Mesothelial cell of epicardium (in vitro differentiated cells): Measurements from ENCODE around the gene RNPEPL1. TPM values are rescaled to one million over a fixed set of nuclear protein-coding genes. Genes with fewer than 3 reads are reported as not detected.

ENCODE experiments used
- DNase-seq, 2 experiments: peaks; one replicate each; pipeline ENCODE4 v3.0.0; 2021; ENCODE audit warnings: low spot score in 2 of 2; ENCODE audit not compliant: unreplicated experiment in 2 of 2
- H3K27ac Mint-ChIP-seq: 2 replicates; pipeline ENCODE4 v1.8.0; 2021; ENCODE audit warnings: mixed read lengths
- H3K27me3 Mint-ChIP-seq: 2 replicates; pipeline ENCODE4 v1.8.0; 2021; ENCODE audit warnings: low read depth, mixed read lengths
- H3K36me3 Mint-ChIP-seq: 2 replicates; pipeline ENCODE4 v1.8.0; 2021; ENCODE audit warnings: mixed read lengths
- H3K4me1 Mint-ChIP-seq: 2 replicates; pipeline ENCODE4 v1.8.0; 2021; ENCODE audit warnings: mixed read lengths
- H3K4me3 Mint-ChIP-seq: 2 replicates; pipeline ENCODE4 v1.8.0; 2021; ENCODE audit warnings: mild to moderate bottlenecking, moderate library complexity, mixed read lengths
- H3K9me3 Mint-ChIP-seq: 2 replicates; pipeline ENCODE4 v1.8.0; 2021; ENCODE audit warnings: mixed read lengths
- total RNA-seq: library from RNA; stranded (reverse); gene quantifications from 3 replicates; pipeline ENCODE4 v1.2.1, GENCODE V29; 2021
- TF ChIP-seq, protein P1 (sequence below): fragments of 200-600 bp; sonication (generic); IDR thresholded peaks from one replicate; pipeline ENCODE4 v1.5.0; 2021; ENCODE audit warnings: antibody characterized with exemption; ENCODE audit not compliant: unreplicated experiment

The RNPEPL1 gene
- total RNA-seq, 1 donor from 2014 or later = 28.3 TPM

- H3K27me3 Mint-ChIP-seq = no peaks in the 10 kb centered on the region
- peak overlapping the region; percentile 12 for H3K27ac Mint-ChIP-seq
- no peaks in the 10 kb centered on the region for H3K36me3 Mint-ChIP-seq
- peak in 1 of 2 experiments; percentile 10 for DNase-seq
- TF ChIP-seq, protein P1, sequence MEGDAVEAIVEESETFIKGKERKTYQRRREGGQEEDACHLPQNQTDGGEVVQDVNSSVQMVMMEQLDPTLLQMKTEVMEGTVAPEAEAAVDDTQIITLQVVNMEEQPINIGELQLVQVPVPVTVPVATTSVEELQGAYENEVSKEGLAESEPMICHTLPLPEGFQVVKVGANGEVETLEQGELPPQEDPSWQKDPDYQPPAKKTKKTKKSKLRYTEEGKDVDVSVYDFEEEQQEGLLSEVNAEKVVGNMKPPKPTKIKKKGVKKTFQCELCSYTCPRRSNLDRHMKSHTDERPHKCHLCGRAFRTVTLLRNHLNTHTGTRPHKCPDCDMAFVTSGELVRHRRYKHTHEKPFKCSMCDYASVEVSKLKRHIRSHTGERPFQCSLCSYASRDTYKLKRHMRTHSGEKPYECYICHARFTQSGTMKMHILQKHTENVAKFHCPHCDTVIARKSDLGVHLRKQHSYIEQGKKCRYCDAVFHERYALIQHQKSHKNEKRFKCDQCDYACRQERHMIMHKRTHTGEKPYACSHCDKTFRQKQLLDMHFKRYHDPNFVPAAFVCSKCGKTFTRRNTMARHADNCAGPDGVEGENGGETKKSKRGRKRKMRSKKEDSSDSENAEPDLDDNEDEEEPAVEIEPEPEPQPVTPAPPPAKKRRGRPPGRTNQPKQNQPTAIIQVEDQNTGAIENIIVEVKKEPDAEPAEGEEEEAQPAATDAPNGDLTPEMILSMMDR = no peak
- H3K4me1 Mint-ChIP-seq = peaks cover 5% of the 10 kb centered on the region
- no peaks in the 10 kb centered on the region for H3K9me3 Mint-ChIP-seq
- no peak overlapping the region for H3K4me3 Mint-ChIP-seq
These were observed 35.0 kb downstream of the RNPEPL1 start for GRCh38 chr2:240603081-240603835.

- peak in 1 of 2 experiments; percentile 16 for DNase-seq
- H3K36me3 Mint-ChIP-seq = no peaks in the 10 kb centered on the region
- no peak overlapping the region for H3K4me3 Mint-ChIP-seq
- no peaks in the 10 kb centered on the region for H3K9me3 Mint-ChIP-seq
- peaks cover 5% of the 10 kb centered on the region for H3K4me1 Mint-ChIP-seq
- H3K27ac Mint-ChIP-seq = no peak overlapping the region
- no peaks in the 10 kb centered on the region for H3K27me3 Mint-ChIP-seq
- TF ChIP-seq, protein P1 = no peak
These were observed 35.6 kb downstream of the RNPEPL1 start for GRCh38 chr2:240603846-240604245.

- H3K27me3 Mint-ChIP-seq = no peaks in the 10 kb centered on the region
- TF ChIP-seq, protein P1 = no peak
- no peak overlapping the region for H3K4me3 Mint-ChIP-seq
- no peak overlapping the region for H3K27ac Mint-ChIP-seq
- peaks cover 5% of the 10 kb centered on the region for H3K4me1 Mint-ChIP-seq
- H3K36me3 Mint-ChIP-seq = no peaks in the 10 kb centered on the region
- DNase-seq = peak in 1 of 2 experiments; percentile 16
- no peaks in the 10 kb centered on the region for H3K9me3 Mint-ChIP-seq
These were observed 36.1 kb downstream of the RNPEPL1 start for GRCh38 chr2:240604291-240604938.

- no peak overlapping the region for H3K4me3 Mint-ChIP-seq
- no peaks in the 10 kb centered on the region for H3K27me3 Mint-ChIP-seq
- peak in 1 of 2 experiments; percentile 17 for DNase-seq
- TF ChIP-seq, protein P1 = no peak
- H3K36me3 Mint-ChIP-seq = no peaks in the 10 kb centered on the region
- no peaks in the 10 kb centered on the region for H3K9me3 Mint-ChIP-seq
- H3K4me1 Mint-ChIP-seq = peaks cover 5% of the 10 kb centered on the region
- H3K27ac Mint-ChIP-seq = no peak overlapping the region
These were observed 36.8 kb downstream of the RNPEPL1 start for GRCh38 chr2:240604939-240605716.

GRCh38 chr2:240605867-240606743, 37.8 kb downstream of the RNPEPL1 start:
- Mint-ChIP-seq H3K4me3 (no peak overlapping the region), H3K4me1 (peaks cover 5% of the 10 kb centered on the region), H3K27ac (no peak overlapping the region), H3K36me3 (no peaks in the 10 kb centered on the region), H3K27me3 (no peaks in the 10 kb centered on the region), H3K9me3 (no peaks in the 10 kb centered on the region)
- TF ChIP-seq, protein P1 = no peak
- peak in 1 of 2 experiments; percentile 16 for DNase-seq
